ENCODE data around the gene COL2A1.

The COL2A1 gene

GRCh38 chr12:48019639-48020265 is 15.5 kb upstream of the COL2A1 start:
- Histone ChIP-seq H3K4me3 (ENCODE audit: low read depth in 1 of 2, low read length in 2 of 2) (no peak overlapping the region), H3K27ac (ENCODE audit: low read length) (no peak overlapping the region)

DNA sequence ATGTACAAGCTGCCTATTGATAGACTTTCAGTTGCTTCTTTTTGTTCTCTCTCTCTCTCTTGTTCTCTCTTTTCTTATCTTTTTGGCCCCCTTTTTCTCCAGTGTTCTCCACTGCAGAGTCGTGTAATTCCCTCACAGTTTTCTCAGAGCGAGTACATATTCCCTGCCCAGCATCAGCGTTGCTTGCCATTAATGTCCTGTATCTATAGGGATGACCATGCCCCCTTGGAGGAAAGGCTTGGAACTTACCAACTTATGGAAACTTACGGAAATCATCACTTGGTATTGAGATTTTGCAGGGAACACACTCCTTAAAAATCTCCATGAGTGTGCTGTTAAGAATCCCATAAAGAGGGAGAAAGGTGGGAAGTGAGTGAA is 14.3 kb upstream of the COL2A1 start:
- H3K27me3 ChIP-seq (ENCODE audit: low read depth, low read length), result no peaks in the 10 kb centered on the region
- no peaks in the 10 kb centered on the region for H3K9me3 ChIP-seq (ENCODE audit: control insufficient read depth in 1 of 2, low read length in 2 of 2)
- H3K4me3 ChIP-seq (ENCODE audit: low read depth in 1 of 2, low read length in 2 of 2), result no peak overlapping the region
- no peaks in the 10 kb centered on the region for H3K36me3 ChIP-seq (ENCODE audit: control insufficient read depth in 1 of 2, insufficient read depth in 2 of 2, low read length in 2 of 2)
- H3K4me1 ChIP-seq (ENCODE audit: control insufficient read depth in 1 of 2, insufficient read depth in 2 of 2, low read length in 2 of 2), result no peaks in the 10 kb centered on the region
- no peak overlapping the region for H3K27ac ChIP-seq (ENCODE audit: low read length)

More at GRCh38 chr12:48019639-48020265, 15.5 kb upstream of the COL2A1 start:
- Histone ChIP-seq H3K36me3 (ENCODE audit: control insufficient read depth in 1 of 2, insufficient read depth in 2 of 2, low read length in 2 of 2) (no peaks in the 10 kb centered on the region), H3K27me3 (ENCODE audit: low read depth, low read length) (no peaks in the 10 kb centered on the region), H3K9me3 (ENCODE audit: control insufficient read depth in 1 of 2, low read length in 2 of 2) (no peaks in the 10 kb centered on the region), H3K4me1 (ENCODE audit: control insufficient read depth in 1 of 2, insufficient read depth in 2 of 2, low read length in 2 of 2) (no peaks in the 10 kb centered on the region)

DNA sequence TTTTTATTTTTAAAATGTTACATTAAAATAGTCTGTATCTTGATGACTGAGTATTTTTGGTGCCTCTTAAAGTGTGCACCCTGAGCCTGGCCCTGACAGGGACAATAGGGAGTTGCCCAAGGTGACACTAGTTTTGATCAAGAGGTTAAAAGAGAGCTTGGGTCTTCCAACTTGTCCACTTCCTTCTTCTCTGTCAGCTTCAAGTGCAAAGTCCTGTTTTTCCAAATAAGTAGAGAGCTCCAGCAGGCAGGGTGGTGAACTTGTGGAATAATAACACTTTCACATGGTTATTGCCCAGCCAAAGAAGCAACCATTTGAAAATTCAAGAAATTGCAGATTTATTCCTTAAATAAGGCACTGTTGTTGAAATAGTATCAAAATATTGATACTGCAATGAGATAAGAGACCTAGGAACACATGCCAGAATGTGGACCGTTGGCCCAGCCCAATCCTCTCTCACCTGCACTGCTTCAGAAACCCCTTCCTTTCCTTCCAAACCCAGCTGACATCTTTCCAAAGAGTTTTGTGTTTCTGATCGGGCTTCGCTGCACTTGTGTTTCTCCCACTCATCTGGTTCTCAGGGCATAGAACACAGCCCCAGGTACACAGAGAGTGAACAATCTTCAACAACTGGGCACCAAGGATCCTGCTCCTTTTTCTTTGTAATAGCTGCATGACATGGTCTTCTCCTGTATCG is 13.8 kb upstream of the COL2A1 start:
- Histone ChIP-seq H3K36me3 (ENCODE audit: control insufficient read depth in 1 of 2, insufficient read depth in 2 of 2, low read length in 2 of 2) (no peaks in the 10 kb centered on the region), H3K4me1 (ENCODE audit: control insufficient read depth in 1 of 2, insufficient read depth in 2 of 2, low read length in 2 of 2) (no peaks in the 10 kb centered on the region), H3K27ac (ENCODE audit: low read length) (no peak overlapping the region), H3K9me3 (ENCODE audit: control insufficient read depth in 1 of 2, low read length in 2 of 2) (no peaks in the 10 kb centered on the region), H3K4me3 (ENCODE audit: low read depth in 1 of 2, low read length in 2 of 2) (no peak overlapping the region), H3K27me3 (ENCODE audit: low read depth, low read length) (no peaks in the 10 kb centered on the region)

- Histone ChIP-seq H3K4me1 (ENCODE audit: control insufficient read depth in 1 of 2, insufficient read depth in 2 of 2, low read length in 2 of 2) (no peaks in the 10 kb centered on the region), H3K9me3 (ENCODE audit: control insufficient read depth in 1 of 2, low read length in 2 of 2) (no peaks in the 10 kb centered on the region), H3K27ac (ENCODE audit: low read length) (no peak overlapping the region), H3K4me3 (ENCODE audit: low read depth in 1 of 2, low read length in 2 of 2) (no peak overlapping the region), H3K36me3 (ENCODE audit: control insufficient read depth in 1 of 2, insufficient read depth in 2 of 2, low read length in 2 of 2) (no peaks in the 10 kb centered on the region), H3K27me3 (ENCODE audit: low read depth, low read length) (no peaks in the 10 kb centered on the region)
These were observed 13.2 kb upstream of the COL2A1 start for GRCh38 chr12:48017496-48017895.

DNA sequence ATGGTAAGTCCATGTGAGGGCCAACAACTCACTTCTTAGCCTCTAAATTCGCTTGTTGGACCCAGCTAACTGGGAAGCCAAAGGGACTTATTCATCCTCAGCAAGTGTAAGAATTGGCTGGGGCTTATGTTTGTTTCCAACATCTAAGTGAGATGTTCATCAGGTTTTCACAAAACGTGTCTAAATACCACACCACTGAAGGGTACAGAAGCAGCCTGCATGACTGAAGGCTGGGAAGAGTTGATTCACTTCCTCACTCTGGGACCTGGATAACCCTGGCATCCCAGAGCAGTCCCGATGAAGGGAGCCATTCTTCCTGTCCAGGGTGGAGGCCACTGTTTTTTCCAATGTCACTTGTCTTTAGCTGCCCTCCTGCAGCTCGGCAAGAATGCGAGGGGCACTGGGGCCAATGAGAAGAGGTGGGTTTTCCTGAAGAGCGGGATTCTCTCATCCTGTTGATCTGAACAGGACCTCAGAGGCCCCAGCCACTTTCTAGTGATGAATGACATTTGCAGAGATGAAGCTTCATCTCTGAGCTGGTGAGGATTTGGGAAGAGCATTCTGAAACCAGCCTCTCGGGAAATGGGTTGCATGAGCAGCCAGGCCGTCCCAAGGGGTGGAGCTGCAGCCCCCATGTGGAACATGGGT is 12.2 kb upstream of the COL2A1 start:
- H3K4me1 ChIP-seq (ENCODE audit: control insufficient read depth in 1 of 2, insufficient read depth in 2 of 2, low read length in 2 of 2), result no peaks in the 10 kb centered on the region
- H3K36me3 ChIP-seq (ENCODE audit: control insufficient read depth in 1 of 2, insufficient read depth in 2 of 2, low read length in 2 of 2), result no peaks in the 10 kb centered on the region
- H3K27me3 ChIP-seq (ENCODE audit: low read depth, low read length), result no peaks in the 10 kb centered on the region
- no peak overlapping the region for H3K27ac ChIP-seq (ENCODE audit: low read length)
- H3K4me3 ChIP-seq (ENCODE audit: low read depth in 1 of 2, low read length in 2 of 2), result no peak overlapping the region
- H3K9me3 ChIP-seq (ENCODE audit: control insufficient read depth in 1 of 2, low read length in 2 of 2), result no peaks in the 10 kb centered on the region

GRCh38 chr12:48015954-48016353 is 11.7 kb upstream of the COL2A1 start:
- H3K9me3 ChIP-seq (ENCODE audit: control insufficient read depth in 1 of 2, low read length in 2 of 2), result no peaks in the 10 kb centered on the region
- H3K27me3 ChIP-seq (ENCODE audit: low read depth, low read length), result no peaks in the 10 kb centered on the region
- no peaks in the 10 kb centered on the region for H3K4me1 ChIP-seq (ENCODE audit: control insufficient read depth in 1 of 2, insufficient read depth in 2 of 2, low read length in 2 of 2)
- H3K36me3 ChIP-seq (ENCODE audit: control insufficient read depth in 1 of 2, insufficient read depth in 2 of 2, low read length in 2 of 2), result no peaks in the 10 kb centered on the region
- H3K4me3 ChIP-seq (ENCODE audit: low read depth in 1 of 2, low read length in 2 of 2), result no peak overlapping the region
- H3K27ac ChIP-seq (ENCODE audit: low read length), result no peak overlapping the region

- Histone ChIP-seq H3K9me3 (ENCODE audit: control insufficient read depth in 1 of 2, low read length in 2 of 2) (no peaks in the 10 kb centered on the region), H3K27ac (ENCODE audit: low read length) (no peak overlapping the region), H3K36me3 (ENCODE audit: control insufficient read depth in 1 of 2, insufficient read depth in 2 of 2, low read length in 2 of 2) (no peaks in the 10 kb centered on the region), H3K27me3 (ENCODE audit: low read depth, low read length) (no peaks in the 10 kb centered on the region), H3K4me3 (ENCODE audit: low read depth in 1 of 2, low read length in 2 of 2) (no peak overlapping the region), H3K4me1 (ENCODE audit: control insufficient read depth in 1 of 2, insufficient read depth in 2 of 2, low read length in 2 of 2) (no peaks in the 10 kb centered on the region)
These were observed 10.9 kb upstream of the COL2A1 start for GRCh38 chr12:48015129-48015528.

DNA sequence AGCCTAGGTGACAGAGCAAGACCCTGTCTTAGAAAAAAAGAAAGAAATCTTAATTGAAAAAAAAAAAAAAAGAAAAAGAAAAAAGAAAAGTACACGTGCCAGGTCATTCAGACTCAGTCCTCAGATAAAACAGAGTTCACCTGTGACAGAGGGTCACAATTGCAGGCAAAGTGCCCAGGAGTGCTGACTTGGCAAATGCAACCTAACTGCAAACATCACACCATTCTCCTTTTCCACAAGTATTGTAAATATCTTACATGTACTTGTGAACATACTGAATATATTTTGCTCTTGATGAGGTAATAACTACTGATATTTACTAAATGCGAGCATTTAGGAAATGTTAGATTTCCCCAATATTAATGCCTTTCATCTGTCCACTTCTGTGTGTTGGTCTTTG is 9.0 kb upstream of the COL2A1 start:
- Histone ChIP-seq H3K4me3 (ENCODE audit: low read depth in 1 of 2, low read length in 2 of 2) (no peak overlapping the region), H3K9me3 (ENCODE audit: control insufficient read depth in 1 of 2, low read length in 2 of 2) (no peaks in the 10 kb centered on the region), H3K27ac (ENCODE audit: low read length) (no peak overlapping the region), H3K27me3 (ENCODE audit: low read depth, low read length) (no peaks in the 10 kb centered on the region), H3K36me3 (ENCODE audit: control insufficient read depth in 1 of 2, insufficient read depth in 2 of 2, low read length in 2 of 2) (no peaks in the 10 kb centered on the region), H3K4me1 (ENCODE audit: control insufficient read depth in 1 of 2, insufficient read depth in 2 of 2, low read length in 2 of 2) (no peaks in the 10 kb centered on the region)

DNA sequence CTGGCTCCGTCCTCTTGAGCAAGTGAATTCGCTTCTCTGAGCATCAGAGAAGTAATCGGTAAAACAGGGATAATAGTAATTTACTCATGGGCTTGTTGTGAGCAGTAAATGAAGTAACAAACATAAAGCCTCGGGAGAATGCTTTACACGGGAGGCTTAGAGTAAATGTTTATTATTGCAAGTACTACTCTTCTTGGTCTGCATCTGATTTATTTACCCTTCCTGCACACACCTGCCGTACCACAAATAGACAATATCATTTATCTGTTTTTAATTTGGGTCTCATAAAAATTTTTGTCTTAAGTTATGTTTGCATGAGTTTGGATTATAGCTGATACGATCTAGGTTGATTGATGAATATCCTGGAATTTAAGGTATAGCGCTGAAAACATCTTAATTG is 7.8 kb upstream of the COL2A1 start:
- Histone ChIP-seq H3K36me3 (ENCODE audit: control insufficient read depth in 1 of 2, insufficient read depth in 2 of 2, low read length in 2 of 2) (no peaks in the 10 kb centered on the region), H3K27me3 (ENCODE audit: low read depth, low read length) (no peaks in the 10 kb centered on the region), H3K4me1 (ENCODE audit: control insufficient read depth in 1 of 2, insufficient read depth in 2 of 2, low read length in 2 of 2) (no peaks in the 10 kb centered on the region)

DNA sequence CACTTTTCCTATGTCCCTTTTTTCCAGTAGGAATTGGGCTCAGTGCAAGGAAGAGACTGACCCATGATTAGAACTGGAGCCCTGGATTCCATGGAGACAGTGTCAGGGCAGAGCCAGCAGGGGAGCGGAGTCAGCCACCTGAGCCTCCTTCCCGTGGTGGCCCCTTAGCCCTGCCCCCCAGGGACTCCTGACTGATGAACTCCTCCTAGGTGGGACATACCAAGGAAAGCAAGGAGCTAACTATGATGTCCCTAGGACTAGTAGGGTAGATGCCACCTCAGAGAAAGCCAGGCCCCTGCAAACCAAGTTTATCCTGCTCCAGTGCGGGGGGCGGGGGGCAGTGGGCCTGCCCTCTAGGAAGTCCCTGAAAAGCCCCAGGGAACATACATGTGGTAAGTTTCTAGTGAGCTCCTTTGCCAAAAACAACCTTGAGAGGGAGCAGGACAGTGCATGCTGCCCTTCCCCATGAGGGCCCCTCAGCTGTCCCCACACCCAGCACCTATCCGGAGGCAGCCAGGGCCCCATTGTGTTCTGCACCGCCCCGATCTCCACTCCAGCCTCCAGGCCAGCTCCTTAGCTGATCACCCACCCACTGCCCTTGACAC is 6.2 kb upstream of the COL2A1 start:
- Histone ChIP-seq H3K36me3 (ENCODE audit: control insufficient read depth in 1 of 2, insufficient read depth in 2 of 2, low read length in 2 of 2) (no peaks in the 10 kb centered on the region), H3K27ac (ENCODE audit: low read length) (no peak overlapping the region), H3K9me3 (ENCODE audit: control insufficient read depth in 1 of 2, low read length in 2 of 2) (no peaks in the 10 kb centered on the region), H3K27me3 (ENCODE audit: low read depth, low read length) (peaks cover 7% of the 10 kb centered on the region), H3K4me1 (ENCODE audit: control insufficient read depth in 1 of 2, insufficient read depth in 2 of 2, low read length in 2 of 2) (no peaks in the 10 kb centered on the region), H3K4me3 (ENCODE audit: low read depth in 1 of 2, low read length in 2 of 2) (no peak overlapping the region)

More for the DNA sequence above, 7.8 kb upstream of the COL2A1 start:
- H3K4me3 ChIP-seq (ENCODE audit: low read depth in 1 of 2, low read length in 2 of 2), result no peak overlapping the region
- no peaks in the 10 kb centered on the region for H3K9me3 ChIP-seq (ENCODE audit: control insufficient read depth in 1 of 2, low read length in 2 of 2)
- H3K27ac ChIP-seq (ENCODE audit: low read length), result no peak overlapping the region

- Histone ChIP-seq H3K27ac (ENCODE audit: low read length) (no peak overlapping the region), H3K36me3 (ENCODE audit: control insufficient read depth in 1 of 2, insufficient read depth in 2 of 2, low read length in 2 of 2) (no peaks in the 10 kb centered on the region), H3K4me3 (ENCODE audit: low read depth in 1 of 2, low read length in 2 of 2) (no peak overlapping the region), H3K4me1 (ENCODE audit: control insufficient read depth in 1 of 2, insufficient read depth in 2 of 2, low read length in 2 of 2) (peaks cover 0 to 5% of the 10 kb centered on the region in 2 donors), H3K9me3 (ENCODE audit: control insufficient read depth in 1 of 2, low read length in 2 of 2) (no peaks in the 10 kb centered on the region), H3K27me3 (ENCODE audit: low read depth, low read length) (peaks cover 17% of the 10 kb centered on the region)
These were observed 5.2 kb upstream of the COL2A1 start for GRCh38 chr12:48009471-48009870.

Measured in muscle layer of duodenum (tissue), 2 donors.